ENCODE results near the gene WNT5B. TPM values are rescaled to one million over a fixed set of nuclear protein-coding genes. Genes with fewer than 3 reads are reported as not detected.

WNT5B gene
- total and polyA plus RNA-seq, 2 of the 8 experiments (the other 6 are each of a cell fraction or from before 2014, with no cell fraction given), result 0.91 to 1.2 TPM

GRCh38 chr12:1681493-1681807 is 52.4 kb downstream of the WNT5B start:
- Histone ChIP-seq H3K9me3 (ENCODE audit: insufficient read depth in 2 of 2, low read depth in 1 of 2, low read length in 1 of 2) (no peaks in the 10 kb centered on the region), H3K9ac (replicated peaks in 1 of 4; ENCODE audit: extremely low read depth in 1 of 4, low read depth in 3 of 4, low read length in 3 of 4) (no peak overlapping the region), H3K27me3 (replicated peaks in 1 of 4; ENCODE audit: control insufficient read depth in 3 of 4, extremely low read depth in 1 of 4, insufficient read depth in 3 of 4, low read length in 3 of 4) (no peaks in the 10 kb centered on the region), H2BK20ac (ENCODE audit: low read length) (no peak overlapping the region), H2AK5ac (ENCODE audit: low read depth, low read length) (no peak overlapping the region), H3K23me2 (ENCODE audit: low read depth, low read length) (no peaks in the 10 kb centered on the region), H3K23ac (ENCODE audit: insufficient read length) (no peak overlapping the region), H3K36me3 (ENCODE audit: control insufficient read depth in 2 of 4, insufficient read depth in 4 of 4, low read length in 3 of 4) (no peaks in the 10 kb centered on the region), H3K4me1 (replicated peaks in 1 of 4; ENCODE audit: control insufficient read depth in 3 of 4, insufficient read depth in 4 of 4, low read length in 3 of 4) (no peaks in the 10 kb centered on the region; a peak in 1 of 7 replicates), H2BK120ac (replicated peaks; ENCODE audit: low read depth, low read length) (no peak overlapping the region), H4K20me1 (replicated peaks in 1 of 2; ENCODE audit: control insufficient read depth in 1 of 2, insufficient read depth in 2 of 2, low read length in 2 of 2) (no peaks in the 10 kb centered on the region), H4K8ac (ENCODE audit: extremely low read depth, insufficient read depth, low read length) (no peak overlapping the region), H3K4ac (replicated peaks; ENCODE audit: insufficient read length, low read depth, low read length) (no peak overlapping the region), H2BK12ac (ENCODE audit: low read depth, low read length) (no peak overlapping the region), H2BK15ac (ENCODE audit: low read length) (no peak overlapping the region; the same call in 1 of the 2 replicates), H3K79me1 (ENCODE audit: low read depth, low read length) (no peaks in the 10 kb centered on the region), H2BK5ac (ENCODE audit: low read depth, low read length) (no peak overlapping the region), H3K18ac (ENCODE audit: extremely low read depth, low read length) (no peak overlapping the region), H4K91ac (replicated peaks; ENCODE audit: insufficient read length, low read length) (no peak overlapping the region), H3K4me2 (ENCODE audit: insufficient read depth in 1 of 2, low read depth in 2 of 2, low read length in 2 of 2) (no peak overlapping the region), H2AFZ (ENCODE audit: low read length) (no peak overlapping the region), H3K79me2 (ENCODE audit: control insufficient read depth in 1 of 2, insufficient read depth in 2 of 2, low read length in 2 of 2) (no peaks in the 10 kb centered on the region), H3K56ac (replicated peaks; ENCODE audit: insufficient read length, low read depth, low read length) (no peak overlapping the region), H3K4me3 (ENCODE audit: extremely low read depth in 1 of 4, insufficient read depth in 2 of 4, low read depth in 3 of 4, low read length in 4 of 4) (no peak overlapping the region), H3K14ac (ENCODE audit: insufficient read length) (no peak overlapping the region), H4K5ac (ENCODE audit: insufficient read length, low read depth, low read length) (no peak overlapping the region), H3K27ac (ENCODE audit: low read depth, low read length) (no peak overlapping the region)
- ChIA-PET CTCF (ENCODE audit: partially characterized antibody) (interaction anchor here (0.7 to 1.7 kb wide), 5 partner anchors 15 to 237 kb away, joined by 3 to 6 read pairs (median 3); no protein-coding TSS in a partner anchor), POLR2A (ENCODE audit: partially characterized antibody) (interaction anchor here (0.7 to 1.8 kb wide), 3 partner anchors 9 to 47 kb away, joined by 3 to 10 read pairs (median 8); partner anchors contain the start of gene ADIPOR2)
- FAIRE-seq (no peak), DNase-seq (ENCODE audit: low read depth in 1 of 2, low spot score in 2 of 2) (no peak)
- TF ChIP-seq SP1 (IDR thresholded peaks at IDR 0.05; ENCODE audit: low read depth, low read length) (no peak), TAF1 (IDR thresholded peaks at IDR 0.05; ENCODE audit: low read depth, low read length) (no peak)
- WGBS, 2 experiments (ENCODE audit: extremely low coverage in 1 of 2, insufficient coverage in 1 of 2, insufficient read length in 1 of 2, insufficient replicate concordance in 2 of 2, low coverage in 1 of 2, low lambda C conversion rate in 2 of 2, missing lambda C conversion rate in 1 of 2), result 82% methylated on average over 2 of the region's 2 CpGs; no CpG with 5 or more reads in 1 of the 2 experiments

Measured in H1 (cell line).